GOT3 (cell line): ENCODE data around the gene SYNPR.
"Not testable (repeated sequence)": the region's sequence is repeated elsewhere in the genome, so short reads cannot be mapped to it uniquely, and the experiment has no call there.

Experiments
- DNase-seq: peaks from one replicate; lab custom pipeline; 2025; ENCODE audit warnings: mixed read lengths; lab: John Stamatoyannopoulos, UW

The SYNPR gene

GRCh38 chr3:63624941-63625560 lies 346.9 kb downstream of the SYNPR start:
- DNase-seq: no peak

GRCh38 chr3:63631670-63632069 lies 353.6 kb downstream of the SYNPR start:
- DNase-seq: no peak

- no peak for DNase-seq
These were observed 357.1 kb downstream of the SYNPR start for GRCh38 chr3:63635186-63635585.

GRCh38 chr3:63639806-63640205 lies 361.7 kb downstream of the SYNPR start:
- DNase-seq: no peak

DNA sequence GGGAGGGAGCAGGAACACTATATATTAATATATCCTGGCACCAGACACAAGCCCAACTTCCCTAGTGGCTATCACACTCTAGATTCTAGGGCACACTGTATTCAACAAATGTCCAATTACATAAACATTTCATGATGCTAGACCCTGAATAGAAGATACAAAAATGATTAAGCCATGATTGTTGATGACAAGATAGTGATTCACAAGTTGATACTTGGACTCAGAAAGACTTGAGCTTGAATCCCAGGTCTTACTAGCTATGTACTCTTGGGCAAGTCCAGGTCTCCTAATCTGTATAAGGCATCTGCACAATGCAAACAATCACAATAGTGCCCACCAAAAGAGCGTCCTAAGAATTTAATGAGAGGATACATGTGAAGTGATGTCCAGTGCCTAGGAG lies 364.4 kb downstream of the SYNPR start:
- DNase-seq: no peak

DNA sequence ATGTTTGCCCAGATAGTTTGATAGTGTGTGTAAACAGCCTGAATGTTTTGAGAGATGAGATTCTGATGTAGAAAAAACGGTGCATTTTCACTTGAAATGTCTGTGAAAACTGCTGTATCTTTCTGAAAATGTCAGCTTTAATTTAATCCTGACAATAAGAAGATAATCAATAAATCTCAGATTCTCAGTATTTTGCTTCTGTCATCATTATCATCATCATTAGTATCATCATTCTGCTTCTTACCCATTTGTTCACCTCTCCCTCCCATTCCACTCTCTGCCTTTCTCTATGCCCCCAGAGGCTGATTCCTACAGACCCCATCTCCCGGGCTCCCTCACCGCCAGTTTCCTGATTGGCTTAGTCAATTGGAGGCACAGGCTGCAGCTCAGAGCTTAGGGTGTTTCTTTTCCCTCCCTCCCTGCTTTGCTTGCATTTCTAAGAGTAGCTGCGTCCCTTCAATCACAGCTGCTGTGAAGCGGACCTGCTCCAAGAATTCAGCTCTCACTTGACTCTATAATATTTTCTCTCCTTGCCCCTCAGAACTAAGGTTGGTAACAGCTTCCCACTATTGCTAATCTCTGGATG lies 366.2 kb downstream of the SYNPR start:
- no peak for DNase-seq

GRCh38 chr3:63644928-63645781 lies 367.0 kb downstream of the SYNPR start:
- not testable (repeated sequence) for DNase-seq

GRCh38 chr3:63652066-63652725 lies 374.1 kb downstream of the SYNPR start, which contains the start of gene SNTN:
TSS of gene SNTN (plus strand) at chr3:63652675. CDS start at chr3:63652688, 13 bp downstream.
- no peak for DNase-seq

- DNase-seq: no peak
These were observed 376.1 kb downstream of the SYNPR start for GRCh38 chr3:63654211-63654610.

DNA sequence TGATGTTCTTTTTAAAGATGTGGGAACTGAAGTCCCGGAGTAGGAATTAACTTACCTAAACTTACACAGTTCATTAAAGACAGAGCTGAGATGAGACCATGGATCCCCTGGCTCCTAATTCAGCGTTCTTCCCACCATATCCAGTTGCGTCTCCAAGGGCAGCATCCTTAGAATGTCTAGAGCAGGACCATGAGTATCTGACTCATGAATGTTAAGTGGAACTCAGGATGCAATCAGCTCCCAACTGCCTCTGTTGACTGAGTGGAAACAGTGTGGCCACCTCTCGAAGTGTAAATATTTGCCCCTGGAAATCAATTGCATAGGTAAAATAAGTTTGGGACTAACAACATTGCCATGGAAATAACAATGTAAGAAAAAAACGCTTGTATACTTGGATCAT lies 376.8 kb downstream of the SYNPR start:
- no peak for DNase-seq

GRCh38 chr3:63655519-63655918 lies 377.4 kb downstream of the SYNPR start:
- DNase-seq: no peak

GRCh38 chr3:63656786-63657185 lies 378.7 kb downstream of the SYNPR start:
- DNase-seq: no peak

- no peak for DNase-seq
These were observed 383.1 kb downstream of the SYNPR start for GRCh38 chr3:63661242-63661641.

GRCh38 chr3:63662011-63662410 lies 383.9 kb downstream of the SYNPR start:
- DNase-seq: no peak

- DNase-seq: no peak
These were observed 384.4 kb downstream of the SYNPR start for GRCh38 chr3:63662500-63662899.
